ENCODE results near the gene MRGPRE.

Gene MRGPRE

GRCh38 chr11:3180869-3181268, 51.3 kb downstream of the MRGPRE start:
- H3K9ac ChIP-seq (ENCODE audit: low read length), result no peak overlapping the region
- no peaks in the 10 kb centered on the region for H3K36me3 ChIP-seq (ENCODE audit: control insufficient read depth, insufficient read depth, low read length, severe bottlenecking)
- no peak overlapping the region for H3K4me3 ChIP-seq (ENCODE audit: low read length)
- H3K4me1 ChIP-seq (ENCODE audit: control insufficient read depth, insufficient read depth, low read length), result peaks cover 10% of the 10 kb centered on the region
- no peak for DNase-seq (ENCODE audit: low read depth)
- peaks cover 14% of the 10 kb centered on the region for H3K9me3 ChIP-seq (ENCODE audit: control insufficient read depth, low read length)
- peaks cover 28% of the 10 kb centered on the region for H3K27me3 ChIP-seq (replicated peaks; ENCODE audit: control insufficient read depth, insufficient read depth, low read length)

- Histone ChIP-seq H3K36me3 (ENCODE audit: control insufficient read depth, insufficient read depth, low read length, severe bottlenecking) (no peaks in the 10 kb centered on the region), H3K27me3 (replicated peaks; ENCODE audit: control insufficient read depth, insufficient read depth, low read length) (peaks cover 13% of the 10 kb centered on the region), H3K9me3 (ENCODE audit: control insufficient read depth, low read length) (peaks cover 20% of the 10 kb centered on the region), H3K4me1 (ENCODE audit: control insufficient read depth, insufficient read depth, low read length) (peaks cover 10% of the 10 kb centered on the region), H3K9ac (ENCODE audit: low read length) (no peak overlapping the region), H3K4me3 (ENCODE audit: low read length) (no peak overlapping the region)
- peak; percentile 32 for DNase-seq (ENCODE audit: low read depth)
Measured at GRCh38 chr11:3178349-3178748, 53.9 kb downstream of the MRGPRE start.

GRCh38 chr11:3177931-3178330, 54.3 kb downstream of the MRGPRE start:
- peak; percentile 22 for DNase-seq (ENCODE audit: low read depth)
- H3K36me3 ChIP-seq (ENCODE audit: control insufficient read depth, insufficient read depth, low read length, severe bottlenecking), result no peaks in the 10 kb centered on the region
- no peak overlapping the region for H3K4me3 ChIP-seq (ENCODE audit: low read length)
- H3K27me3 ChIP-seq (replicated peaks; ENCODE audit: control insufficient read depth, insufficient read depth, low read length), result peaks cover 13% of the 10 kb centered on the region
- H3K9ac ChIP-seq (ENCODE audit: low read length), result no peak overlapping the region
- H3K4me1 ChIP-seq (ENCODE audit: control insufficient read depth, insufficient read depth, low read length), result peaks cover 10% of the 10 kb centered on the region
- H3K9me3 ChIP-seq (ENCODE audit: control insufficient read depth, low read length), result peaks cover 20% of the 10 kb centered on the region
